Measurements from ENCODE around the gene SWAP70.

DNA sequence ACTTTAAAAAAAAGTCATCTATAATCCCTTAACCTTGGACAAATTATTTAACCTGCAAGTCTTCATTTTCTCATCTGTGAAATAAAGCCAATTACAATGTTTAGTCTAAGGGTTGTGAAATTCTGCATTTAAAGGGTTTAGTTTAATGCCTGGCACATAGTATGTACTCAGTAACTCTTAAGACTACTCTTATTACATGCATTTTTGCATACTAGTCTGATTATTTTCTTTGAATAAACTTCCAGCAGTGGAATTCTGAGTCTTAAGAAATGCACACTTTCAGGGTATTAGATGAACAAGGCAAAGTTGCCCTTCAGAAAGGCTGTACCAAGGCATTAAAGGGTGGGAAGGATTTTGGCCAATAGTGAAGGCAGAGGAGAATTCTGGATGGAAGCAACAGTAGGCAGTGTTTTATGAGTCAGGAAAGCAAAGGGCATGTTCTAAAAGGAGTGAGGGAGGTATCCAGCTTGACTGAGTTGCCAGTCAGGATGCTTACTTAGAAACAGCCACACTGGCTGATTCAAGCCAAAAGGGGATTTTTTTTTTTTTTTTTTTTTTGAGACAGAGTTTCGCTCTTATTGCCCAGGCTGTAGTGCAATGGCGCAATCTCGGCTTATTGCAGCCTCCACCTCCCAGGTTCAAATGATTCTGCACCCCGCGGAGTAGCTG, 50.5 kb downstream of the SWAP70 start:
- TF ChIP-seq, protein P1, sequence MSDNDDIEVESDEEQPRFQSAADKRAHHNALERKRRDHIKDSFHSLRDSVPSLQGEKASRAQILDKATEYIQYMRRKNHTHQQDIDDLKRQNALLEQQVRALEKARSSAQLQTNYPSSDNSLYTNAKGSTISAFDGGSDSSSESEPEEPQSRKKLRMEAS (IDR thresholded peaks at IDR 0.05) = no peak
- TF ChIP-seq, protein P2, sequence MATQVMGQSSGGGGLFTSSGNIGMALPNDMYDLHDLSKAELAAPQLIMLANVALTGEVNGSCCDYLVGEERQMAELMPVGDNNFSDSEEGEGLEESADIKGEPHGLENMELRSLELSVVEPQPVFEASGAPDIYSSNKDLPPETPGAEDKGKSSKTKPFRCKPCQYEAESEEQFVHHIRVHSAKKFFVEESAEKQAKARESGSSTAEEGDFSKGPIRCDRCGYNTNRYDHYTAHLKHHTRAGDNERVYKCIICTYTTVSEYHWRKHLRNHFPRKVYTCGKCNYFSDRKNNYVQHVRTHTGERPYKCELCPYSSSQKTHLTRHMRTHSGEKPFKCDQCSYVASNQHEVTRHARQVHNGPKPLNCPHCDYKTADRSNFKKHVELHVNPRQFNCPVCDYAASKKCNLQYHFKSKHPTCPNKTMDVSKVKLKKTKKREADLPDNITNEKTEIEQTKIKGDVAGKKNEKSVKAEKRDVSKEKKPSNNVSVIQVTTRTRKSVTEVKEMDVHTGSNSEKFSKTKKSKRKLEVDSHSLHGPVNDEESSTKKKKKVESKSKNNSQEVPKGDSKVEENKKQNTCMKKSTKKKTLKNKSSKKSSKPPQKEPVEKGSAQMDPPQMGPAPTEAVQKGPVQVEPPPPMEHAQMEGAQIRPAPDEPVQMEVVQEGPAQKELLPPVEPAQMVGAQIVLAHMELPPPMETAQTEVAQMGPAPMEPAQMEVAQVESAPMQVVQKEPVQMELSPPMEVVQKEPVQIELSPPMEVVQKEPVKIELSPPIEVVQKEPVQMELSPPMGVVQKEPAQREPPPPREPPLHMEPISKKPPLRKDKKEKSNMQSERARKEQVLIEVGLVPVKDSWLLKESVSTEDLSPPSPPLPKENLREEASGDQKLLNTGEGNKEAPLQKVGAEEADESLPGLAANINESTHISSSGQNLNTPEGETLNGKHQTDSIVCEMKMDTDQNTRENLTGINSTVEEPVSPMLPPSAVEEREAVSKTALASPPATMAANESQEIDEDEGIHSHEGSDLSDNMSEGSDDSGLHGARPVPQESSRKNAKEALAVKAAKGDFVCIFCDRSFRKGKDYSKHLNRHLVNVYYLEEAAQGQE (IDR thresholded peaks at IDR 0.05; ENCODE audit: low read depth) = no peak
- TF ChIP-seq TAF1 (IDR thresholded peaks at IDR 0.05; ENCODE audit: low read depth) = no peak
- TF ChIP-seq FOXM1 (IDR thresholded peaks at IDR 0.05; ENCODE audit: borderline replicate concordance, low read depth) = no peak
- TF ChIP-seq ZBTB7A (IDR thresholded peaks at IDR 0.05; ENCODE audit: low read depth) = no peak
- no peak for TF ChIP-seq RAD21 (IDR thresholded peaks at IDR 0.05; ENCODE audit: low read depth)
- TF ChIP-seq EGR1 (IDR thresholded peaks at IDR 0.05) = no peak
- no peak for TF ChIP-seq EP300 (IDR thresholded peaks at IDR 0.05; ENCODE audit: borderline replicate concordance)

Measured in Ishikawa (cell line).